K562 (cell line): ENCODE measurements around the gene MERTK. TPM values are rescaled to one million over a fixed set of nuclear protein-coding genes. Genes with fewer than 3 reads are reported as not detected.

Source experiments
- POLR2B ChIP-seq: fragments of 450-650 bp; IDR thresholded peaks from 2 replicates; pipeline ENCODE4 v1.6.1; 2018; ENCODE audit warnings: low read depth; ENCODE audit not compliant: partially characterized antibody
- THRB ChIP-seq: fragments of 450-650 bp; formaldehyde crosslinking; conservative IDR thresholded peaks from 2 replicates; pipeline ENCODE4 v1.4.0; 2022; ENCODE audit warnings: mild to moderate bottlenecking, missing genetic modification characterization
- ZBTB26 ChIP-seq: fragments of 450-650 bp; formaldehyde crosslinking; IDR thresholded peaks from 2 replicates; pipeline ENCODE4 v1.4.0; 2022; ENCODE audit warnings: missing genetic modification characterization
- ZNF280B ChIP-seq: fragments of 250-450 bp; sonication (Bioruptor Pico); IDR thresholded peaks from 2 replicates; pipeline ENCODE4 v1.5.1; 2021; ENCODE audit warnings: mild to moderate bottlenecking
- ZNF311 ChIP-seq: fragments of 250-450 bp; sonication (Bioruptor Pico); IDR thresholded peaks from 2 replicates; pipeline ENCODE4 v1.4.0; 2020; ENCODE audit warnings: mild to moderate bottlenecking, moderate library complexity
- ZNF707 ChIP-seq: fragments of 250-450 bp; sonication (Bioruptor Pico); conservative IDR thresholded peaks from 2 replicates; pipeline ENCODE4 v1.8.0; 2022; ENCODE audit warnings: inconsistent platforms, mild to moderate bottlenecking, moderate library complexity
- polyA plus RNA-seq, 8 experiments: library from polyadenylated mRNA; depleted of rRNA in 4 of 8; stranded (reverse) in 5 of 8; unstranded in 3 of 8; fragments of >200 nt; fragmentation: Nextera tagmentation in 2 of 8; fragmentation: Illumina TruSeq in 1 of 8; extraction: Ambion mirVana in 2 of 8; extraction: Trizol in 1 of 8; gene quantifications; 2 replicates each; pipeline versions ENCODE4 v1.2.1 to v1.2.3, GENCODE V29; 2011 to 2014; ENCODE audit warnings: inconsistent platforms in 1 of 8, missing spikeins in 1 of 8
- total RNA-seq, 7 experiments: library from RNA; depleted of rRNA in 6 of 7; stranded (reverse); fragments of >200 nt in 6 of 7; fragmentation: Illumina TruSeq in 2 of 7; extraction: Trizol in 2 of 7; gene quantifications; 2 replicates each; pipeline versions ENCODE4 v1.2.1 to v1.2.3, GENCODE V29; 2011 to 2021; ENCODE audit warnings: low replicate concordance in 1 of 7
- TF ChIP-seq, protein P1 (sequence below): fragments of 450-650 bp; formaldehyde crosslinking; IDR thresholded peaks from 2 replicates; pipeline ENCODE4 v1.4.0; 2020; ENCODE audit warnings: mild to moderate bottlenecking, mixed read lengths
- TF ChIP-seq, protein P2 (sequence below): fragments of 450-650 bp; IDR thresholded peaks from 2 replicates; pipeline ENCODE4 v1.6.1; 2016; ENCODE audit warnings: borderline replicate concordance

Gene MERTK
- total and polyA plus RNA-seq, 9 of the 15 experiments (the other 6 are each of a cell fraction or from before 2014, with no cell fraction given): 0.23 to 1.6 (median 0.74) TPM

DNA sequence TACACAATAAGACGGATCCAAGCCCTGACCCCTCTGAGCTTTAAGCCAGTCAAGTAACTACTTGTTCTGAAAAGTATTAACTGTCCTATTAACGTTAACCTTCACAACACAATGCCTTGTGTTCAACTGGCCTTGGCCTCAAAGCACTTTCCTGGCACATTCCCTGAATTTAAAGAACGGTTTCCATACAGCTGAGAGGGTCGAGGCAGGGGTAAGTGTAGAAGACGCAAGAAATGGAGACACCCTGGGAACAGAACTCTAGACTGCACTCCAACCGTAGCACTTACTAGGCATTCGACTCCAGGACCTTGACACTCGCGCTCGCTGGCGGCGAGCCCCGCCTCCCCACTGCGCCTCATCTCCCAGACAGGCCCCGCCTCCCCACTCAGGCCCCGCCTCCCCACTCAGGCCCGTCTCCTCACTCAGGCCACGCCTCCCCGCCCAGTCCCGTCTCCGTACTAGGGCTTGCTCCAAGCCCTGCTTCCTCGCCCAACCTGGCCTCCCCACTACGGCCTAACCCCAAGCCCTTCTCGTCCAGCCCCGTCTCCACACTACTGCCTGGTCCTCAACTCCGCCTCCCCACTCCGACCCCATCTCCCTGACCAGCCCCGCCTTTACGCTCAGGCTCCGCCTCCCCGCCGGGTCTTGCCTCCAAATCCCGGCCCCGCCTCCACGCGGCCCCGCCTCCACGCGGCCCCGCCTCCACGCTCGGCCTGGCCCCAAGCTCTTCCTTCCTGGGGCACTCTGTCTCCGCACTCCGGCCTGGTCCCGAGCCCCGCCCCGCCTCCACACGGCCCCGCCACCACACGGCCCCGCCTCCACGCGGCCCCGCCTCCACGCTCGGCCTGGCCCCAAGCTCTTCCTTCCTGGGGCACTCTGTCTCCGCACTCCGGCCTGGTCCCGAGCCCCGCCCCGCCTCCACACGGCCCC lies 155.8 kb downstream of the MERTK start (continued):
- TF ChIP-seq, protein P1, sequence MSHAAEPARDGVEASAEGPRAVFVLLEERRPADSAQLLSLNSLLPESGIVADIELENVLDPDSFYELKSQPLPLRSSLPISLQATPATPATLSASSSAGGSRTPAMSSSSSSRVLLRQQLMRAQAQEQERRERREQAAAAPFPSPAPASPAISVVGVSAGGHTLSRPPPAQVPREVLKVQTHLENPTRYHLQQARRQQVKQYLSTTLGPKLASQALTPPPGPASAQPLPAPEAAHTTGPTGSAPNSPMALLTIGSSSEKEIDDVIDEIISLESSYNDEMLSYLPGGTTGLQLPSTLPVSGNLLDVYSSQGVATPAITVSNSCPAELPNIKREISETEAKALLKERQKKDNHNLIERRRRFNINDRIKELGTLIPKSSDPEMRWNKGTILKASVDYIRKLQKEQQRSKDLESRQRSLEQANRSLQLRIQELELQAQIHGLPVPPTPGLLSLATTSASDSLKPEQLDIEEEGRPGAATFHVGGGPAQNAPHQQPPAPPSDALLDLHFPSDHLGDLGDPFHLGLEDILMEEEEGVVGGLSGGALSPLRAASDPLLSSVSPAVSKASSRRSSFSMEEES (CRISPR knock-in tag): no peak
- TF ChIP-seq ZNF707 (CRISPR knock-in tag) (no peak), ZNF280B (CRISPR knock-in tag) (no peak), ZBTB26 (CRISPR knock-in tag) (peak; percentile 82), POLR2B (peak; percentile 77), THRB (peak; percentile 83; the same call in 1 of the 2 replicates), ZNF311 (CRISPR knock-in tag) (no peak)
- TF ChIP-seq, protein P2, sequence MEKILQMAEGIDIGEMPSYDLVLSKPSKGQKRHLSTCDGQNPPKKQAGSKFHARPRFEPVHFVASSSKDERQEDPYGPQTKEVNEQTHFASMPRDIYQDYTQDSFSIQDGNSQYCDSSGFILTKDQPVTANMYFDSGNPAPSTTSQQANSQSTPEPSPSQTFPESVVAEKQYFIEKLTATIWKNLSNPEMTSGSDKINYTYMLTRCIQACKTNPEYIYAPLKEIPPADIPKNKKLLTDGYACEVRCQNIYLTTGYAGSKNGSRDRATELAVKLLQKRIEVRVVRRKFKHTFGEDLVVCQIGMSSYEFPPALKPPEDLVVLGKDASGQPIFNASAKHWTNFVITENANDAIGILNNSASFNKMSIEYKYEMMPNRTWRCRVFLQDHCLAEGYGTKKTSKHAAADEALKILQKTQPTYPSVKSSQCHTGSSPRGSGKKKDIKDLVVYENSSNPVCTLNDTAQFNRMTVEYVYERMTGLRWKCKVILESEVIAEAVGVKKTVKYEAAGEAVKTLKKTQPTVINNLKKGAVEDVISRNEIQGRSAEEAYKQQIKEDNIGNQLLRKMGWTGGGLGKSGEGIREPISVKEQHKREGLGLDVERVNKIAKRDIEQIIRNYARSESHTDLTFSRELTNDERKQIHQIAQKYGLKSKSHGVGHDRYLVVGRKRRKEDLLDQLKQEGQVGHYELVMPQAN: no peak; the same call in 1 of the 2 replicates
